Transverse colon (tissue), 4 donors: ENCODE data around the gene CORIN. TPM values are rescaled to one million over a fixed set of nuclear protein-coding genes. Genes with fewer than 3 reads are reported as not detected.

Experiments used
- DNase-seq: peaks from one replicate; pipeline ENCODE4 v3.0.0-alpha.2; 2019
- H3K27ac ChIP-seq, 4 donors: fragments of 200-600 bp; sonication (generic); 2 replicates each; pipeline ENCODE4 v1.5.1; 2016 to 2018; ENCODE audit warnings: inconsistent platforms in 4 of 4
- H3K27me3 ChIP-seq: fragments of 200-600 bp; sonication (generic); 2 replicates; pipeline ENCODE4 v1.5.1; 2017; ENCODE audit warnings: inconsistent platforms
- H3K36me3 ChIP-seq, 4 donors: fragments of 200-600 bp; sonication (generic); 2 replicates each; pipeline ENCODE4 v1.5.1; 2017 to 2019; ENCODE audit warnings: inconsistent platforms in 4 of 4
- H3K4me1 ChIP-seq, 4 donors: fragments of 200-600 bp; sonication (generic); 2 replicates each; pipeline ENCODE4 v1.5.1; 2017 to 2020; ENCODE audit warnings: inconsistent platforms in 4 of 4
- H3K4me3 ChIP-seq, 4 donors: fragments of 200-600 bp; sonication (generic); 1 replicate in 1 of 4; 2 replicates in 3 of 4; pipeline versions ENCODE4 v1.5.1 to v1.6.1; 2017 to 2019; ENCODE audit warnings: inconsistent platforms in 4 of 4
- H3K9me3 ChIP-seq, 2 donors: fragments of 200-600 bp; sonication (generic); 2 replicates each; pipeline ENCODE4 v1.5.1; 2017 to 2019; ENCODE audit warnings: inconsistent platforms in 2 of 2
- CTCF ChIP-seq, 5 experiments: fragments of 200-600 bp in 3 of 5; fragments of 450-650 bp in 2 of 5; sonication (generic) in 3 of 5; IDR thresholded peaks; 1 replicate in 2 of 5; 2 replicates in 3 of 5; pipeline ENCODE4 v1.5.1; 2016 to 2017; ENCODE audit warnings: antibody characterized with exemption in 5 of 5, inconsistent platforms in 3 of 5, mild to moderate bottlenecking in 2 of 5, moderate library complexity in 1 of 5
- EP300 ChIP-seq: sonication (generic); formaldehyde crosslinking; IDR thresholded peaks from one replicate; pipeline ENCODE4 v1.6.1; 2017; ENCODE audit warnings: antibody characterized with exemption, low read depth
- POLR2A ChIP-seq: fragments of 450-650 bp; IDR thresholded peaks from one replicate; pipeline ENCODE4 v1.6.1; 2016; ENCODE audit warnings: antibody characterized with exemption, mild to moderate bottlenecking, moderate library complexity
- POLR2AphosphoS5 ChIP-seq, 3 donors: sonication (generic); formaldehyde crosslinking; IDR thresholded peaks; one replicate each; pipeline ENCODE4 v1.6.1; 2016; ENCODE audit warnings: antibody characterized with exemption in 3 of 3
- WGBS, 2 donors: methylation state at CpG; one replicate each; pipeline ENCODE4 v1.1.5; 2018; ENCODE audit warnings: low coverage in 1 of 2; 5-methylcytosine and 5-hydroxymethylcytosine counted together
- in situ Hi-C, 4 donors: fragments of 200-750 bp; cut with MboI; loops; one replicate each; pipeline versions ENCODE4 v1.15.0 to v1.15.1; 2017; ENCODE audit warnings: low sequenced_read_pairs in 3 of 4, low pct_ligation_motif_present in 1 of 4, low pct_unique_long_range_greater_than_20kb in 1 of 4
- intact Hi-C: fragments of 100-400 bp; cut with DNase I; formaldehyde crosslinking; loops from one replicate; pipeline ENCODE4 v1.15.1; 2023; ENCODE audit warnings: low total_unique reads
- total RNA-seq, 4 donors: library from RNA; depleted of rRNA; stranded (reverse); fragments of >200 nt; gene quantifications; one replicate each; pipeline ENCODE4 v1.1.0, GENCODE V29; 2016

The CORIN gene
- total RNA-seq, 4 donors from 2014 or later: 0.82 to 1.6 TPM; not detected in 2

GRCh38 chr4:47701286-47701685 is 136.6 kb downstream of the CORIN start:
- Histone ChIP-seq H3K36me3 (no peaks in the 10 kb centered on the region), H3K4me3 (no peak overlapping the region), H3K27me3 (no peaks in the 10 kb centered on the region), H3K4me1 (no peaks in the 10 kb centered on the region), H3K27ac (no peak overlapping the region), H3K9me3 (no peaks in the 10 kb centered on the region)
- intact Hi-C loops (no loop called here), in situ Hi-C loops (no loop called here)
- DNase-seq: no peak
- TF ChIP-seq POLR2AphosphoS5 (IDR thresholded peaks at IDR 0.05) (no peak), CTCF (IDR thresholded peaks at IDR 0.05) (no peak), POLR2A (no peak), EP300 (no peak)

GRCh38 chr4:47698837-47699236 is 139.0 kb downstream of the CORIN start:
- DNase-seq: no peak
- WGBS, 2 donors: 69 to 80% methylated on average over 3 of the region's 3 CpGs
- Histone ChIP-seq H3K9me3 (no peaks in the 10 kb centered on the region), H3K27me3 (peaks cover 1% of the 10 kb centered on the region), H3K4me3 (no peak overlapping the region), H3K4me1 (no peaks in the 10 kb centered on the region), H3K27ac (no peak overlapping the region), H3K36me3 (no peaks in the 10 kb centered on the region)
- no peak for TF ChIP-seq EP300
- no peak for TF ChIP-seq POLR2A
- TF ChIP-seq POLR2AphosphoS5 (IDR thresholded peaks at IDR 0.05): no peak
- TF ChIP-seq CTCF (IDR thresholded peaks at IDR 0.05): no peak
- intact Hi-C loops: no loop called here
- in situ Hi-C loops: loop anchor here in 2 of 4 donors (10.0 to 25.0 kb wide), 3 partner anchors 138 to 246 kb away; partner anchors contain the start of gene CORIN (in 1 of the 2)

GRCh38 chr4:47696823-47697222 is 141.0 kb downstream of the CORIN start:
- H3K27me3 ChIP-seq: peaks cover 6% of the 10 kb centered on the region
- in situ Hi-C loops (loop anchor here in 2 of 4 donors (10.0 to 25.0 kb wide), 3 partner anchors 140 to 248 kb away; partner anchors contain the start of gene CORIN (in 1 of the 2)), intact Hi-C loops (no loop called here)
- H3K27ac ChIP-seq: no peak overlapping the region
- TF ChIP-seq POLR2A: no peak
- no peak for TF ChIP-seq POLR2AphosphoS5 (IDR thresholded peaks at IDR 0.05)
- no peak for TF ChIP-seq CTCF (IDR thresholded peaks at IDR 0.05)
- no peak for TF ChIP-seq EP300
- no peak overlapping the region for H3K4me3 ChIP-seq
- 77 to 90% methylated on average over 5 to 6 of the region's 6 CpGs for WGBS, 2 donors
- H3K9me3 ChIP-seq: no peaks in the 10 kb centered on the region
- DNase-seq: no peak
- H3K4me1 ChIP-seq: no peaks in the 10 kb centered on the region
- H3K36me3 ChIP-seq: no peaks in the 10 kb centered on the region

GRCh38 chr4:47695260-47695659 is 142.6 kb downstream of the CORIN start:
- Histone ChIP-seq H3K36me3 (no peaks in the 10 kb centered on the region), H3K9me3 (no peaks in the 10 kb centered on the region), H3K27me3 (peaks cover 6% of the 10 kb centered on the region), H3K27ac (no peak overlapping the region), H3K4me3 (no peak overlapping the region), H3K4me1 (no peaks in the 10 kb centered on the region)
- intact Hi-C loops (no loop called here), in situ Hi-C loops (loop anchor here in 2 of 4 donors (10.0 to 25.0 kb wide), 3 partner anchors 142 to 250 kb away; partner anchors contain the start of gene CORIN (in 1 of the 2))
- 80 to 84% methylated on average over 1 of the region's 1 CpG for WGBS, 2 donors
- DNase-seq: no peak
- no peak for TF ChIP-seq EP300

- no peaks in the 10 kb centered on the region for H3K36me3 ChIP-seq
- intact Hi-C loops (no loop called here), in situ Hi-C loops (loop anchor here in 2 of 4 donors (10.0 to 25.0 kb wide), 3 partner anchors 143 to 250 kb away; partner anchors contain the start of gene CORIN (in 1 of the 2))
- no peak for TF ChIP-seq EP300
- no peak overlapping the region for H3K27ac ChIP-seq
- DNase-seq: no peak
- 83 to 95% methylated on average over 1 of the region's 1 CpG for WGBS, 2 donors
- no peaks in the 10 kb centered on the region for H3K4me1 ChIP-seq
- H3K4me3 ChIP-seq: no peak overlapping the region
- no peaks in the 10 kb centered on the region for H3K9me3 ChIP-seq
- H3K27me3 ChIP-seq: peaks cover 6% of the 10 kb centered on the region
Observed at GRCh38 chr4:47694322-47694721, 143.5 kb downstream of the CORIN start.
